Measurements from ENCODE around the gene COPE.

Gene COPE

GRCh38 chr19:18915639-18916038 lies 3.5 kb downstream of the COPE start:
- no peak for TF ChIP-seq CTCF (IDR thresholded peaks at IDR 0.05; ENCODE audit: extremely low read depth, missing control alignments)
- no peak for DNase-seq (ENCODE audit: low spot score)

- DNase-seq (ENCODE audit: low spot score): no peak
- no peak for TF ChIP-seq CTCF (IDR thresholded peaks at IDR 0.05; ENCODE audit: extremely low read depth, missing control alignments)
Observed at GRCh38 chr19:18913466-18913865, 5.7 kb downstream of the COPE start.

GRCh38 chr19:18912933-18913332 lies 6.3 kb downstream of the COPE start:
- no peak for TF ChIP-seq CTCF (IDR thresholded peaks at IDR 0.05; ENCODE audit: extremely low read depth, missing control alignments)
- DNase-seq (ENCODE audit: low spot score): no peak

GRCh38 chr19:18910801-18911436 lies 8.3 kb downstream of the COPE start:
- TF ChIP-seq CTCF (IDR thresholded peaks at IDR 0.05; ENCODE audit: extremely low read depth, missing control alignments): no peak

GRCh38 chr19:18910010-18910409 lies 9.2 kb downstream of the COPE start:
- TF ChIP-seq CTCF (IDR thresholded peaks at IDR 0.05; ENCODE audit: extremely low read depth, missing control alignments): no peak
- DNase-seq (ENCODE audit: low spot score): no peak

More at GRCh38 chr19:18910801-18911436, 8.3 kb downstream of the COPE start:
- no peak for DNase-seq (ENCODE audit: low spot score)

GRCh38 chr19:18908917-18909619 lies 10.1 kb downstream of the COPE start:
- TF ChIP-seq CTCF (IDR thresholded peaks at IDR 0.05; ENCODE audit: extremely low read depth, missing control alignments): no peak
- no peak for DNase-seq (ENCODE audit: low spot score)

Data from GM20000 (cell line).